Thyroid gland (tissue), 4 donors: ENCODE measurements around the gene SNRNP27.

ENCODE experiments used
- CTCF ChIP-seq, 6 experiments: fragments of 200-600 bp in 3 of 6; fragments of 450-650 bp in 3 of 6; sonication (generic) in 3 of 6; IDR thresholded peaks; one replicate each; pipeline ENCODE4 v1.5.1; 2016 to 2019; ENCODE audit warnings: antibody characterized with exemption in 6 of 6, mild to moderate bottlenecking in 2 of 6, inconsistent platforms in 1 of 6, moderate library complexity in 1 of 6
- POLR2A ChIP-seq, 2 donors: fragments of 450-650 bp; IDR thresholded peaks; one replicate each; pipeline ENCODE4 v1.6.1; 2017; ENCODE audit warnings: antibody characterized with exemption in 2 of 2, mild to moderate bottlenecking in 2 of 2, moderate library complexity in 1 of 2

- TF ChIP-seq CTCF (IDR thresholded peaks at IDR 0.05) (peak; percentile 16 to 80 (median 60)), POLR2A (IDR thresholded peaks at IDR 0.05) (no peak)
Measured at GRCh38 chr2:69911985-69912563, 18.3 kb downstream of the SNRNP27 start.
